Trophoblast cell (in vitro differentiated cells and primary cell): ENCODE results near the gene GCN1.
"Not testable (repeated sequence)": the region's sequence is repeated elsewhere in the genome, so short reads cannot be mapped to it uniquely, and the experiment has no call there.

Experiments
- DNase-seq, 2 donors: peaks; one replicate each; pipeline ENCODE4 v3.0.0-alpha.2; 2016
- H2AFZ ChIP-seq: 2 replicates; pipeline ENCODE4 v1.6.1; 2013; ENCODE audit warnings: low read length, moderate library complexity, mild to moderate bottlenecking; ENCODE audit not compliant: insufficient read depth, poor library complexity
- H2AK5ac ChIP-seq: 2 replicates; pipeline ENCODE4 v1.6.1; 2013; ENCODE audit warnings: mild to moderate bottlenecking, low read length
- H2BK120ac ChIP-seq: 2 replicates; pipeline ENCODE4 v1.6.1; 2013; ENCODE audit warnings: low read length, mild to moderate bottlenecking, moderate library complexity; ENCODE audit not compliant: insufficient read depth, poor library complexity
- H2BK12ac ChIP-seq: 2 replicates; pipeline ENCODE4 v1.6.1; 2013; ENCODE audit warnings: mild to moderate bottlenecking, low read length, moderate library complexity
- H2BK5ac ChIP-seq: 2 replicates; pipeline ENCODE4 v1.6.1; 2013; ENCODE audit warnings: low read length, low read depth, moderate library complexity, mild to moderate bottlenecking; ENCODE audit not compliant: poor library complexity
- H3K14ac ChIP-seq: 2 replicates; pipeline ENCODE4 v1.6.1; 2013; ENCODE audit warnings: mild to moderate bottlenecking, low read length
- H3K18ac ChIP-seq: 2 replicates; pipeline ENCODE4 v1.6.1; 2013; ENCODE audit warnings: mild to moderate bottlenecking, low read length
- H3K23ac ChIP-seq: 2 replicates; pipeline ENCODE4 v1.6.1; 2013; ENCODE audit warnings: low read length
- H3K27ac ChIP-seq: 2 replicates; pipeline ENCODE4 v1.5.1; 2013; ENCODE audit warnings: low read depth, mild to moderate bottlenecking, inconsistent platforms, low read length, moderate library complexity
- H3K27me3 ChIP-seq: 2 replicates; pipeline ENCODE4 v1.6.1; 2013; ENCODE audit warnings: inconsistent platforms, mild to moderate bottlenecking, low read length, moderate library complexity; ENCODE audit not compliant: insufficient read depth
- H3K36me3 ChIP-seq, 2 experiments: 1 replicate in 1 of 2; 2 replicates in 1 of 2; pipeline ENCODE4 v1.6.1; 2013; ENCODE audit warnings: low read length in 2 of 2, mild to moderate bottlenecking in 2 of 2, moderate library complexity in 1 of 2; ENCODE audit not compliant: insufficient read depth in 2 of 2, control insufficient read depth in 1 of 2
- H3K4ac ChIP-seq: 2 replicates; pipeline ENCODE4 v1.6.1; 2013; ENCODE audit warnings: low read depth, mild to moderate bottlenecking, low read length, moderate library complexity
- H3K4me1 ChIP-seq, 2 experiments: 1 replicate in 1 of 2; 2 replicates in 1 of 2; pipeline ENCODE4 v1.6.1; 2013; ENCODE audit warnings: low read length in 2 of 2, mild to moderate bottlenecking in 2 of 2, moderate library complexity in 1 of 2; ENCODE audit not compliant: insufficient read depth in 2 of 2, control insufficient read depth in 1 of 2
- H3K4me2 ChIP-seq: 2 replicates; pipeline ENCODE4 v1.6.1; 2013; ENCODE audit warnings: inconsistent platforms, mild to moderate bottlenecking, low read length, moderate library complexity
- H3K4me3 ChIP-seq: 2 replicates; pipeline ENCODE4 v1.5.1; 2013; ENCODE audit warnings: mild to moderate bottlenecking, low read depth, low read length, inconsistent platforms
- H3K79me1 ChIP-seq: one replicate; pipeline ENCODE4 v1.6.1; 2013; ENCODE audit warnings: low read length
- H3K79me2 ChIP-seq: 2 replicates; pipeline ENCODE4 v1.6.1; 2013; ENCODE audit warnings: low read length, mild to moderate bottlenecking; ENCODE audit not compliant: control insufficient read depth, insufficient read depth, poor library complexity
- H3K9ac ChIP-seq: 2 replicates; pipeline ENCODE4 v1.6.1; 2013; ENCODE audit warnings: mild to moderate bottlenecking, low read length
- H3K9me3 ChIP-seq: 2 replicates; pipeline ENCODE4 v1.6.1; 2013; ENCODE audit warnings: low read depth, mild to moderate bottlenecking, control low read depth, inconsistent platforms, low read length; ENCODE audit not compliant: insufficient read depth
- H4K12ac ChIP-seq: 2 replicates; pipeline ENCODE4 v1.6.1; 2013; ENCODE audit warnings: low read depth, mild to moderate bottlenecking, low read length, moderate library complexity
- H4K8ac ChIP-seq: 2 replicates; pipeline ENCODE4 v1.6.1; 2013; ENCODE audit warnings: low read depth, mild to moderate bottlenecking, low read length, moderate library complexity
- H4K91ac ChIP-seq: one replicate; pipeline ENCODE4 v1.6.1; 2013; ENCODE audit warnings: low read depth, mild to moderate bottlenecking, low read length, moderate library complexity
- WGBS: extraction: QIAGEN DNeasy Blood & Tissue Kit; methylation state at CpG from one replicate; pipeline ENCODE4 v1.1.7; 2013; ENCODE audit warnings: missing lambda C conversion rate; ENCODE audit not compliant: insufficient read length, insufficient coverage; ENCODE audit errors: extremely low coverage; 5-methylcytosine and 5-hydroxymethylcytosine counted together

GCN1 gene

DNA sequence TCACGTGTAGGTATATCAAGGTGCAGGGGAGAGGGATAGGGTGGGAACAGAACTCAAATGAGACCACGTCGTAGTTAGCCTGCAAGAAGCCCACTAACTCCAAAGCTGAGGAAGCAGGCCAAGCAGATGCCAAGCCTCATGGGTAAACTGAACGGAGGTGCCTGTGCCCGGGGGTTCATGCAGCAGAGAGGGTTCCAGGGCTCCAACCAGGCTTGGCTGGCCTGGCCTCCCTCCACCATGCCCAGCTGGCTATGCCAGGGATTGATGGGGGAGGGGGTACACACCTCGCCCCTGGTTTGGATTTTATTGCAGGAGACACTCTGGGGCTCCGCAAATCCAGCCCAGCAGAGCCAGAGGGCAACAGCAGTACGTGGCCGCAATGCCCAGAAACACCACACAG, 43.7 kb upstream of the GCN1 start:
- peaks cover 44% of the 10 kb centered on the region for H3K79me2 ChIP-seq
- no peak overlapping the region for H2AFZ ChIP-seq

DNA sequence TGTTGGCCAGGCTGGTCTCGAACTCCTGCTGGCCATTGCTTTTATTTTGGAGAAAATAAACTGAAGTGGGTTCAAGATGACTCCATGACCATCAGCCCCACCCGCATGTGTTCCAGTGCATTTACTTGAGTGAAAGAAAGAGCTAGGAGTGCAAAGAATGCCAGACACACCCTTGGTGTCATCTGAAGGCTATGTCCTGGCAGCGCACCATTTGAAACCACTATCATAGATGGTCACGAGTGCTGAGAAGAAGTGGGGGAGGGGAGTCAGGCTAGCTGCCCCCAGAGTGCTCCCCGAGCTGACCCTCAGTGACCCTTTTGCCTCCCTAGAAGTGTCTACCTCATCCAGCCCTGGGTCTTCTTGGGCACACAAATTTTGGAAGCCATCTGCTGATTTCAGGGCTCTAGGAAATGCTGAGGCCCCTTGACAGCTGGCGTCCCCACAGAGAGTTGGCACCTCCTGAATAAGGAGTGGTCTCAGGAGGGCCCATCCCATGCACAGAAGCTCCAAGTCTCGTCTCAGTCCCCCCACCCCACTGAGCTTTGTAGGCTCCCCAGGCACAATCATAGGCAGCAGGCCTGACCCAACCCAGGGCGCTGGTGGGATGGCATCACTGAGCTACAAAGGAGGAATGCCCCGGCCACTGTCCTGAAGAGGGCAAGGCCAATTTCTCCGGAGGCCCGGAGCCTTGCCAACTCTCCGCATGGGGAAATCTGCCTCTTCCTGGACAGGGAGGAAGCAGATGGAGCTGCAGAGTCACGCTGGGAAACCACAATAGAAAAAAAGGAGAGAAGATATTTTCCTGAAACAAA, 43.1 kb upstream of the GCN1 start:
- H4K12ac ChIP-seq = no peak overlapping the region
- DNase-seq = peak; percentile 84 to 89
- H3K27ac ChIP-seq = no peak overlapping the region
- H3K79me1 ChIP-seq = peaks cover 15% of the 10 kb centered on the region
- no peak overlapping the region for H3K23ac ChIP-seq
- H2AK5ac ChIP-seq = no peak overlapping the region
- WGBS = no CpG with 5 or more reads among the region's 13 CpGs
- H3K14ac ChIP-seq = no peak overlapping the region
- no peak overlapping the region for H3K4me3 ChIP-seq
- peaks cover 47 to 58% of the 10 kb centered on the region in 2 experiments for H3K4me1 ChIP-seq
- H2BK12ac ChIP-seq = no peak overlapping the region
- peak overlapping the region; percentile 74 for H3K4ac ChIP-seq
- peaks cover 9 to 14% of the 10 kb centered on the region in 2 experiments for H3K36me3 ChIP-seq
- no peak overlapping the region for H2BK5ac ChIP-seq
- no peak overlapping the region for H3K4me2 ChIP-seq
- H4K8ac ChIP-seq = no peak overlapping the region
- no peak overlapping the region for H2AFZ ChIP-seq
- H3K79me2 ChIP-seq = peaks cover 45% of the 10 kb centered on the region
- no peak overlapping the region for H3K9ac ChIP-seq
- no peak overlapping the region for H2BK120ac ChIP-seq
- H3K27me3 ChIP-seq = no peaks in the 10 kb centered on the region
- peaks cover 2% of the 10 kb centered on the region for H3K9me3 ChIP-seq
- no peak overlapping the region for H3K18ac ChIP-seq
- no peak overlapping the region for H4K91ac ChIP-seq

More for the DNA sequence above, 43.7 kb upstream of the GCN1 start:
- no peak overlapping the region for H4K12ac ChIP-seq
- no peak overlapping the region for H3K4me2 ChIP-seq
- peak overlapping the region; percentile 19 for H3K18ac ChIP-seq
- no peak overlapping the region for H3K14ac ChIP-seq
- H3K4me3 ChIP-seq = no peak overlapping the region
- H3K23ac ChIP-seq = no peak overlapping the region
- no peak overlapping the region for H2BK12ac ChIP-seq
- peaks cover 10% of the 10 kb centered on the region for H3K79me1 ChIP-seq
- peaks cover 2% of the 10 kb centered on the region for H3K9me3 ChIP-seq
- peaks cover 41 to 54% of the 10 kb centered on the region in 2 experiments for H3K4me1 ChIP-seq
- H2BK5ac ChIP-seq = no peak overlapping the region
- no peak overlapping the region for H4K91ac ChIP-seq
- H3K36me3 ChIP-seq = peaks cover 9 to 14% of the 10 kb centered on the region in 2 experiments
- H2AK5ac ChIP-seq = no peak overlapping the region
- no peak overlapping the region for H3K27ac ChIP-seq
- H3K9ac ChIP-seq = no peak overlapping the region
- H4K8ac ChIP-seq = no peak overlapping the region
- no peak overlapping the region for H2BK120ac ChIP-seq
- WGBS = no CpG with 5 or more reads among the region's 9 CpGs
- H3K4ac ChIP-seq = peak overlapping the region; percentile 68
- no peak for DNase-seq
- no peaks in the 10 kb centered on the region for H3K27me3 ChIP-seq

DNA sequence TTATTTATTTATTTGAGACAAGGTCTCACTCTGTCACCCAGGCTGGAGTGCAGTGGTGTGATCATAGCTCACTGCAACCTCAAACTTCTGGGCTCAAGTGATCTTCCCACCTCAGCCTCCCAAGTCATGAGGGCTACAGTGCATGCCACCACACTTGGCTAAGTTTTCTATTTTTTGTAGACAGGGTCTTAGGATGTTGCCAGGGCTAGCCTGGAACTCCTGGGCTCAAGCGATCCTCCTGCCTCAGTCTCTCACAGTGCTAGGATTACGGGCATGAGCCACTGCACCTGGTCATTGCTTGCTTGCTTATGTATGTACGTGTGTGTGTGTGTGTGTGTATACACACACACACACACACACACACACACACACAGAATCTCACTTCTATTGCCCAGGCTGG, 42.3 kb upstream of the GCN1 start:
- H3K27ac ChIP-seq, DNase-seq, H2AFZ ChIP-seq, H3K4me3 ChIP-seq, H2BK120ac ChIP-seq, H3K14ac ChIP-seq, H3K4me2 ChIP-seq, H3K23ac ChIP-seq, H4K12ac ChIP-seq, H2BK12ac ChIP-seq, H3K18ac ChIP-seq, H3K27me3 ChIP-seq, H2BK5ac ChIP-seq, H2AK5ac ChIP-seq, H4K91ac ChIP-seq, H3K9me3 ChIP-seq, H4K8ac ChIP-seq, H3K9ac ChIP-seq: not testable (repeated sequence)
- Histone ChIP-seq H3K36me3 (peaks cover 9 to 14% of the 10 kb centered on the region in 2 experiments), H3K79me1 (peaks cover 23% of the 10 kb centered on the region), H3K79me2 (peaks cover 43% of the 10 kb centered on the region), H3K4me1 (peaks cover 55 to 61% of the 10 kb centered on the region in 2 experiments), H3K4ac (peak overlapping the region; percentile 74)
- no CpG with 5 or more reads among the region's 3 CpGs for WGBS

DNA sequence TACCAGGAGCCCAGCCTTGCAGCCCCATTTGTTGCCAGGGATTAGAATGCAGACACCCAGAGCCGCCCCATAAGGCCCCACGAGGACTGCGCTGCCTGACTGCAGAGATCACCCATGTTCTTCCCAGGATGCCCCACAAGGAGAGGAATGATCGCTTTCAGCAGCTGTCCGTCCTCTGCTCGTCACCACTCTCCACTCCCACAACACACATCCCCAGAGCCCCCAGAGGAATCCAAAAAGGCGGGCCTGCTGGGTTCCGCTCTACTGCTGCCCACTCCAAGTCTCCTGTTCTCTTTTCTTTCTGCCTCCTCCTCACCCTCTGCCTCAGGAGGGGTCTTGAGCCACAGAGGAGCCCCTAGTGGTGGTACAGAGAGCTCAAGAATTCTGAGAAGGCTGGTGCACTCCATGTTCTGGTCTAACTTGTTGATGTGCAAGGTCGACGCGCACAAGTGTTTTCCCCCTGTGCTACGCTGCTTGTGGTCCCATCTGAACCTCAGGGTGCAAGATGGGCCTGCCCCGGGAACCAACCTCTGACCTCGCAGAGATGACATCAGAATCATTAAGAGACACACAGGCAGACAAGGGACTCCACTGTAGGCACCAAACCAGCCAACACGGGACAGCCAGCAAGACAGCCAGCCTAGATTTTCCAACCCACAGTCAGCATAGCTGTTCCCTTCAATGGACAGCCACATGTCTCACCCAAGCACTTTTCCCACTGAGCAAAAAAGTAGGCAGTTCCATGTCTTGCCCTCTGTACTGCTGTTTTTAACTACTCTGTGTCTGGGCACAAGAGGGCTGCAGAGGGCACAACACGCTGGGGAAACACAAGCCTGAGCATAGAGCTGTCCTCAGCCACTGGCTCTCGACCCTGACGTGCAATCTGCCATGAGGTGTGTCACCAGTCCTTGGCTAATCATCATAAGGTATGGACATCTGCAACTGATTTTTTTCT, 41.1 kb upstream of the GCN1 start:
- Histone ChIP-seq H2BK120ac (peak overlapping the region; percentile 37), H3K4me1 (peaks cover 60 to 61% of the 10 kb centered on the region in 2 experiments), H3K4ac (peak overlapping the region; percentile 68), H3K18ac (peak overlapping the region; percentile 55), H3K79me2 (peaks cover 37% of the 10 kb centered on the region), H3K27ac (peak overlapping the region; percentile 53), H3K4me3 (no peak overlapping the region), H2BK12ac (peak overlapping the region; percentile 31), H3K23ac (no peak overlapping the region), H3K9me3 (peaks cover 2% of the 10 kb centered on the region), H3K79me1 (peaks cover 32% of the 10 kb centered on the region), H3K27me3 (no peaks in the 10 kb centered on the region), H2AFZ (peak overlapping the region; percentile 9), H2BK5ac (peak overlapping the region; percentile 28), H3K14ac (peak overlapping the region; percentile 45), H4K8ac (peak overlapping the region; percentile 24), H3K9ac (no peak overlapping the region), H2AK5ac (peak overlapping the region; percentile 0), H3K36me3 (peaks cover 5 to 7% of the 10 kb centered on the region in 2 experiments), H4K91ac (peak overlapping the region; percentile 65), H4K12ac (no peak overlapping the region), H3K4me2 (no peak overlapping the region)
- WGBS = no CpG with 5 or more reads among the region's 18 CpGs
- DNase-seq = peak; percentile 40 to 46
